HG03139 (cell line): ENCODE data around the gene NMB.

ENCODE experiments used
- ATAC-seq: cut with Tn5 transposase; IDR thresholded peaks from one replicate; pipeline ENCODE4 v1.9.1; 2021; ENCODE audit not compliant: unreplicated experiment

NMB gene

GRCh38 chr15:84620626-84621025 lies 37.4 kb downstream of the NMB start:
- ATAC-seq = no peak

- ATAC-seq = no peak
These were observed 41.8 kb downstream of the NMB start for GRCh38 chr15:84616235-84616634.

GRCh38 chr15:84611631-84612030 lies 46.4 kb downstream of the NMB start:
- ATAC-seq = no peak

GRCh38 chr15:84609818-84610525 lies 48.0 kb downstream of the NMB start:
- no peak for ATAC-seq

GRCh38 chr15:84608707-84609284 lies 49.2 kb downstream of the NMB start:
- no peak for ATAC-seq

- ATAC-seq = no peak
These were observed 51.3 kb downstream of the NMB start for GRCh38 chr15:84606653-84607120.

GRCh38 chr15:84605554-84605882 lies 52.5 kb downstream of the NMB start:
- no peak for ATAC-seq
